IMR-90 (cell line): ENCODE data around the gene BRCA1. TPM values are rescaled to one million over a fixed set of nuclear protein-coding genes. Genes with fewer than 3 reads are reported as not detected.

Source experiments
- ATAC-seq: fragments of 200-7000 bp; cut with Tn5 transposase; 2 replicates; pipeline ENCODE4 v1.9.1; 2020; ENCODE audit warnings: low read depth, mild to moderate bottlenecking, moderate library complexity
- BruUV-seq: library from RNA; stranded (reverse); fragments of 400-500 nt; replicated peaks from 2 replicates; lab custom pipeline; 2021; lab: Mats Ljungman, UMichigan
- CTCF ChIA-PET: fragments of 300-600 bp; formaldehyde crosslinking; extraction: SDS; loops from one replicate; lab custom pipeline; 2021; ENCODE audit warnings: antibody characterized with exemption; lab: Yijun Ruan, JAX
- POLR2A ChIA-PET: fragments of 300-600 bp; sonication (Branson Sonifier 250); formaldehyde crosslinking; loops from one replicate; lab custom pipeline; 2022; ENCODE audit warnings: antibody characterized with exemption; ENCODE audit not compliant: unreplicated experiment; lab: Charles Lee
- DNase-seq: peaks from one replicate; pipeline ENCODE4 v3.0.0; 2013
- H2AFZ ChIP-seq: replicated peaks from 2 replicates; pipeline ENCODE3; 2013; ENCODE audit warnings: low read length, mild to moderate bottlenecking; ENCODE audit not compliant: poor library complexity
- H2AK5ac ChIP-seq: 2 replicates; pipeline ENCODE4 v1.6.1; 2013; ENCODE audit warnings: low read depth, low read length, inconsistent platforms
- H2AK9ac ChIP-seq: replicated peaks from 2 replicates; pipeline ENCODE3; 2013; ENCODE audit warnings: mild to moderate bottlenecking, low read depth, low read length, moderate library complexity; ENCODE audit not compliant: poor library complexity
- H2BK120ac ChIP-seq: 2 replicates; pipeline ENCODE4 v1.6.1; 2013; ENCODE audit warnings: low read depth, low read length, inconsistent platforms
- H2BK15ac ChIP-seq: 3 replicates; pipeline ENCODE4 v1.6.1; 2013; ENCODE audit warnings: low read depth, low read length, inconsistent platforms
- H2BK20ac ChIP-seq: 2 replicates; pipeline ENCODE4 v1.6.1; 2013; ENCODE audit warnings: low read depth, mild to moderate bottlenecking, inconsistent platforms, low read length, moderate library complexity
- H2BK5ac ChIP-seq: 2 replicates; pipeline ENCODE4 v1.6.1; 2013; ENCODE audit warnings: mild to moderate bottlenecking, low read depth, low read length, inconsistent platforms; ENCODE audit not compliant: poor library complexity, severe bottlenecking
- H3K14ac ChIP-seq: replicated peaks from 2 replicates; pipeline ENCODE4 v1.6.1; 2013; ENCODE audit warnings: low read depth, low read length, inconsistent platforms
- H3K18ac ChIP-seq: 2 replicates; pipeline ENCODE4 v1.6.1; 2013; ENCODE audit warnings: low read depth, low read length, control low read depth
- H3K23ac ChIP-seq: 2 replicates; pipeline ENCODE4 v1.6.1; 2013; ENCODE audit warnings: low read depth, low read length, inconsistent platforms
- H3K27ac ChIP-seq: 2 replicates; pipeline ENCODE4 v1.5.1; 2013; ENCODE audit warnings: mild to moderate bottlenecking, control low read depth, low read length; ENCODE audit not compliant: insufficient read depth
- H3K27me3 ChIP-seq: 2 replicates; pipeline ENCODE4 v1.6.1; 2013; ENCODE audit warnings: low read length; ENCODE audit not compliant: control insufficient read depth, insufficient read depth
- H3K36me3 ChIP-seq: 2 replicates; pipeline ENCODE4 v1.6.1; 2013; ENCODE audit warnings: low read length, mixed read lengths; ENCODE audit not compliant: control insufficient read depth, insufficient read depth
- H3K4ac ChIP-seq: 2 replicates; pipeline ENCODE4 v1.6.1; 2013; ENCODE audit warnings: low read depth, low read length, inconsistent platforms
- H3K4me1 ChIP-seq: 2 replicates; pipeline ENCODE4 v1.6.1; 2013; ENCODE audit warnings: low read length, mixed read lengths; ENCODE audit not compliant: control insufficient read depth, insufficient read depth
- H3K4me2 ChIP-seq: 2 replicates; pipeline ENCODE4 v1.6.1; 2013; ENCODE audit warnings: low read depth, mild to moderate bottlenecking, control low read depth, low read length, moderate library complexity
- H3K4me3 ChIP-seq: 2 replicates; pipeline ENCODE4 v1.5.1; 2013; ENCODE audit warnings: low read depth, mild to moderate bottlenecking, control low read depth, low read length, moderate library complexity; ENCODE audit not compliant: insufficient read depth
- H3K56ac ChIP-seq: 2 replicates; pipeline ENCODE4 v1.6.1; 2013; ENCODE audit warnings: low read length, inconsistent platforms; ENCODE audit not compliant: insufficient read depth; ENCODE audit errors: extremely low read depth
- H3K79me1 ChIP-seq, 2 experiments: 2 replicates each; pipeline ENCODE4 v1.6.1; 2013; ENCODE audit warnings: low read length in 2 of 2, inconsistent platforms in 1 of 2, low read depth in 1 of 2
- H3K9ac ChIP-seq: 2 replicates; pipeline ENCODE4 v1.6.1; 2013; ENCODE audit warnings: low read depth, low read length, control low read depth
- H3K9me1 ChIP-seq: 2 replicates; pipeline ENCODE4 v1.6.1; 2013; ENCODE audit warnings: low read length, inconsistent platforms; ENCODE audit not compliant: insufficient read depth
- H3K9me3 ChIP-seq: 2 replicates; pipeline ENCODE4 v1.6.1; 2013; ENCODE audit warnings: low read length; ENCODE audit not compliant: control insufficient read depth, insufficient read depth
- H4K20me1 ChIP-seq: 2 replicates; pipeline ENCODE4 v1.6.1; 2013; ENCODE audit warnings: low read length, inconsistent platforms; ENCODE audit not compliant: insufficient read depth
- H4K5ac ChIP-seq: 2 replicates; pipeline ENCODE4 v1.6.1; 2013; ENCODE audit warnings: mild to moderate bottlenecking, low read depth, low read length, control low read depth
- H4K8ac ChIP-seq, 2 experiments: 2 replicates each; pipeline ENCODE4 v1.6.1; 2013; ENCODE audit warnings: low read depth in 2 of 2, low read length in 2 of 2, control low read depth in 1 of 2, inconsistent platforms in 1 of 2
- H4K91ac ChIP-seq: 2 replicates; pipeline ENCODE4 v1.6.1; 2013; ENCODE audit warnings: low read depth, low read length, inconsistent platforms; ENCODE audit not compliant: insufficient read depth
- BHLHE40 ChIP-seq: fragments of 150-350 bp; IDR thresholded peaks from 2 replicates; pipeline ENCODE4 v1.6.1; 2016; ENCODE audit warnings: mild to moderate bottlenecking, low read depth, low read length
- CEBPB ChIP-seq: IDR thresholded peaks from 2 replicates; pipeline ENCODE4 v1.6.1; 2012; ENCODE audit warnings: low read depth, low read length, improper control_type of control experiment
- MAFK ChIP-seq: IDR thresholded peaks from 2 replicates; pipeline ENCODE4 v1.6.1; 2012; ENCODE audit warnings: low read depth, low read length, improper control_type of control experiment
- WGBS, 2 experiments: methylation state at CpG; one replicate each; pipeline versions ENCODE4 v1.1.5 to v1.1.7; 2013; ENCODE audit warnings: missing lambda C conversion rate in 2 of 2; ENCODE audit not compliant: insufficient read length in 1 of 2; ENCODE audit errors: extremely low coverage in 2 of 2; 5-methylcytosine and 5-hydroxymethylcytosine counted together
- dilution Hi-C: fragments of 300-500 bp; cut with HindIII; formaldehyde crosslinking; loops from one replicate; pipeline ENCODE4 v1.14.3; 2018; ENCODE audit warnings: low sequenced_read_pairs; ENCODE audit not compliant: unreplicated experiment
- in situ Hi-C: fragments of 300-500 bp; cut with MboI; formaldehyde crosslinking; loops from 3 replicates; pipeline ENCODE4 v1.14.3; 2019; ENCODE audit warnings: low sequenced_read_pairs, inconsistent platforms, mixed read lengths
- intact Hi-C: fragments of 100-400 bp; cut with micrococcal nuclease; formaldehyde crosslinking; loops from 2 replicates; pipeline ENCODE4 v1.10.0; 2022
- polyA plus RNA-seq, 3 experiments: library from polyadenylated mRNA; depleted of rRNA; stranded (reverse); fragments of >200 nt; gene quantifications; 2 replicates each; pipeline ENCODE4 v1.2.3, GENCODE V29; 2012; ENCODE audit warnings: low replicate concordance in 1 of 3
- total RNA-seq: library from RNA; depleted of rRNA; stranded (reverse); fragments of >200 nt; gene quantifications from 2 replicates; pipeline ENCODE4 v1.2.3, GENCODE V29; 2012
- TF ChIP-seq, protein P1 (sequence below): fragments of 150-350 bp; IDR thresholded peaks from 2 replicates; pipeline ENCODE4 v1.6.1; 2016; ENCODE audit warnings: low read depth, mild to moderate bottlenecking, low read length, moderate library complexity, borderline replicate concordance

Gene BRCA1
- total and polyA plus RNA-seq, 2 of the 4 experiments (the other 2 are of a cell fraction): 8.3 to 17.7 TPM

GRCh38 chr17:43014649-43015542 is 110.3 kb downstream of the BRCA1 start:
- in situ Hi-C loops (no loop called here), intact Hi-C loops (no loop called here), dilution Hi-C loops (no loop called here)
- Histone ChIP-seq H2BK120ac (no peak overlapping the region), H3K14ac (no peak overlapping the region), H4K5ac (no peak overlapping the region), H3K79me1 (peaks cover 11 to 46% of the 10 kb centered on the region in 2 experiments; a peak in 2 of 4 replicates), H3K9me1 (peaks cover 26% of the 10 kb centered on the region), H3K18ac (no peak overlapping the region), H2AK5ac (no peak overlapping the region), H3K56ac (no peak overlapping the region), H3K27ac (no peak overlapping the region), H3K27me3 (no peaks in the 10 kb centered on the region), H4K8ac (no peak overlapping the region), H2BK15ac (no peak overlapping the region), H4K91ac (no peak overlapping the region), H3K4me3 (no peak overlapping the region), H3K4me2 (no peak overlapping the region), H3K36me3 (peaks cover 54% of the 10 kb centered on the region), H2BK20ac (no peak overlapping the region), H3K9ac (no peak overlapping the region), H3K4ac (no peak overlapping the region), H4K20me1 (peaks cover 32% of the 10 kb centered on the region; the same call in 1 of the 2 replicates), H2AFZ (no peak overlapping the region), H3K9me3 (no peaks in the 10 kb centered on the region), H2BK5ac (no peak overlapping the region), H3K4me1 (peaks cover 7% of the 10 kb centered on the region), H3K23ac (no peak overlapping the region), H2AK9ac (peak overlapping the region; percentile 19)
- no CpG with 5 or more reads among the region's 8 CpGs for WGBS, 2 experiments
- ChIA-PET CTCF (no interaction called here), POLR2A (no interaction called here)
- DNase-seq (no peak), ATAC-seq (no peak)
- TF ChIP-seq BHLHE40: no peak
- no peak for TF ChIP-seq CEBPB
- no peak for TF ChIP-seq MAFK
- TF ChIP-seq, protein P1, sequence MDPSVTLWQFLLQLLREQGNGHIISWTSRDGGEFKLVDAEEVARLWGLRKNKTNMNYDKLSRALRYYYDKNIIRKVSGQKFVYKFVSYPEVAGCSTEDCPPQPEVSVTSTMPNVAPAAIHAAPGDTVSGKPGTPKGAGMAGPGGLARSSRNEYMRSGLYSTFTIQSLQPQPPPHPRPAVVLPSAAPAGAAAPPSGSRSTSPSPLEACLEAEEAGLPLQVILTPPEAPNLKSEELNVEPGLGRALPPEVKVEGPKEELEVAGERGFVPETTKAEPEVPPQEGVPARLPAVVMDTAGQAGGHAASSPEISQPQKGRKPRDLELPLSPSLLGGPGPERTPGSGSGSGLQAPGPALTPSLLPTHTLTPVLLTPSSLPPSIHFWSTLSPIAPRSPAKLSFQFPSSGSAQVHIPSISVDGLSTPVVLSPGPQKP: no peak
- BruUV-seq: TSS peak; percentile 93
